Suppressor macrophage treated with lipopolysaccharide for 1 hour (primary cell): ENCODE results near the gene IFNE.
"Not testable (repeated sequence)": the region's sequence is repeated elsewhere in the genome, so short reads cannot be mapped to it uniquely, and the experiment has no call there.

ENCODE experiments used
- DNase-seq, 3 donors: peaks; one replicate each; pipeline ENCODE4 v3.0.0-alpha.2; 2020 to 2022

Gene IFNE

GRCh38 chr9:21481470-21482056, 550 bp downstream of the IFNE start:
- DNase-seq, result peak; percentile 63 to 94 (median 89)

GRCh38 chr9:21479152-21479702, 2.9 kb downstream of the IFNE start:
- no peak for DNase-seq

GRCh38 chr9:21477466-21477865, 4.6 kb downstream of the IFNE start:
- DNase-seq, result peak in 2 of 3 donors; percentile 9 to 13

GRCh38 chr9:21473236-21473635, 8.9 kb downstream of the IFNE start:
- no peak for DNase-seq

GRCh38 chr9:21470126-21470525, 12.0 kb downstream of the IFNE start:
- DNase-seq, result no peak

- DNase-seq, result peak; percentile 70 to 82 (median 75)
These were observed 16.1 kb downstream of the IFNE start for GRCh38 chr9:21465859-21466518.

- no peak for DNase-seq
These were observed 17.0 kb downstream of the IFNE start for GRCh38 chr9:21465138-21465537.

- no peak for DNase-seq
These were observed 20.7 kb downstream of the IFNE start for GRCh38 chr9:21461377-21461776.

GRCh38 chr9:21455320-21455719, 26.8 kb downstream of the IFNE start:
- peak; percentile 55 to 70 (median 66) for DNase-seq

- no peak for DNase-seq
These were observed 28.0 kb downstream of the IFNE start for GRCh38 chr9:21454149-21454548.

- no peak for DNase-seq
These were observed 29.4 kb downstream of the IFNE start for GRCh38 chr9:21452681-21453080.

GRCh38 chr9:21450733-21451394, 31.2 kb downstream of the IFNE start:
- DNase-seq, result no peak

GRCh38 chr9:21449312-21449711, 32.8 kb downstream of the IFNE start:
- not testable (repeated sequence) for DNase-seq

- peak; percentile 58 to 89 (median 84) for DNase-seq
These were observed 38.1 kb downstream of the IFNE start for GRCh38 chr9:21443849-21444625.

GRCh38 chr9:21440139-21440538, 42.0 kb downstream of the IFNE start, which contains the start of gene IFNA1:
Gene IFNA1, plus strand, starts transcription at chr9:21440439. Its CDS starts 69 bp downstream, at chr9:21440508.
- DNase-seq, result peak in 2 of 3 donors; percentile 8 to 39

GRCh38 chr9:21435015-21435383, 47.1 kb downstream of the IFNE start:
- DNase-seq, result not testable (repeated sequence)

- DNase-seq, result peak; percentile 77 to 88 (median 85)
These were observed 47.7 kb downstream of the IFNE start for GRCh38 chr9:21434202-21435014.

GRCh38 chr9:21432672-21433425, 49.3 kb downstream of the IFNE start:
- peak; percentile 55 to 84 (median 79) for DNase-seq
